Aorta (tissue), 5 donors: Measurements from ENCODE around the gene CBX6. TPM values are rescaled to one million over a fixed set of nuclear protein-coding genes. Genes with fewer than 3 reads are reported as not detected.

Experiments used
- ATAC-seq: fragments of 200-7000 bp; cut with Tn5 transposase; one replicate; pipeline ENCODE4 v1.9.1; 2022; ENCODE audit warnings: moderate library complexity; ENCODE audit not compliant: low FRiP score
- DNase-seq, 2 donors: peaks; one replicate each; pipeline ENCODE4 v3.0.0-alpha.2; 2020
- H3K27ac ChIP-seq, 2 donors: one replicate each; pipeline ENCODE4 v1.5.1; 2013; ENCODE audit warnings: low read length in 2 of 2, mild to moderate bottlenecking in 2 of 2, moderate library complexity in 2 of 2, control low read depth in 1 of 2, inconsistent platforms in 1 of 2, low read depth in 1 of 2
- H3K27me3 ChIP-seq, 2 donors: one replicate each; pipeline ENCODE4 v1.6.1; 2013; ENCODE audit warnings: control low read depth in 1 of 2, low read length in 1 of 2, mild to moderate bottlenecking in 1 of 2, moderate library complexity in 1 of 2; ENCODE audit not compliant: insufficient read depth in 2 of 2, control insufficient read depth in 1 of 2
- H3K36me3 ChIP-seq, 2 donors: one replicate each; pipeline ENCODE4 v1.6.1; 2013; ENCODE audit warnings: control low read depth in 1 of 2, low read length in 1 of 2, mild to moderate bottlenecking in 1 of 2; ENCODE audit not compliant: insufficient read depth in 2 of 2, control insufficient read depth in 1 of 2
- H3K4me1 ChIP-seq, 2 donors: one replicate each; pipeline ENCODE4 v1.6.1; 2013; ENCODE audit warnings: low read length in 2 of 2, control low read depth in 1 of 2, mild to moderate bottlenecking in 1 of 2, moderate library complexity in 1 of 2; ENCODE audit not compliant: insufficient read depth in 2 of 2, control insufficient read depth in 1 of 2
- H3K4me3 ChIP-seq, 2 donors: one replicate each; pipeline ENCODE4 v1.5.1; 2013; ENCODE audit warnings: low read length in 2 of 2, control low read depth in 1 of 2, mild to moderate bottlenecking in 1 of 2
- H3K9me3 ChIP-seq: one replicate; pipeline ENCODE4 v1.6.1; 2013; ENCODE audit warnings: mild to moderate bottlenecking, low read length; ENCODE audit not compliant: control insufficient read depth
- WGBS, 2 donors: extraction: QIAGEN DNeasy Blood & Tissue Kit; methylation state at CpG; one replicate each; pipeline ENCODE4 v1.1.7; 2013; 5-methylcytosine and 5-hydroxymethylcytosine counted together
- intact Hi-C, 2 donors: fragments of 100-400 bp; cut with DNase I; formaldehyde crosslinking; loops; one replicate each; pipeline versions ENCODE4 v1.14.2 to v1.15.0; 2022
- polyA plus RNA-seq, 2 donors: library from polyadenylated mRNA; stranded (reverse); fragments of 200-250 nt; gene quantifications; one replicate each; pipeline ENCODE4 v1.2.3, GENCODE V29; 2013
- total RNA-seq, 2 donors: library from RNA; stranded (reverse); fragmentation: NEBNext Ultra II Directional; extraction: Animal tissue kit (Norgen Biotek cat#: 25700); gene quantifications; one replicate each; pipeline ENCODE4 v1.2.1, GENCODE V29; 2021
- donor health status: healthy with polysubstance abuse.
- donor health status: Bipolar disorder and iron deficiency.
- donor health status: DM: no; HTN: no; CAD: no.
- donor health status: DM: no; HTN: no; CAD: no.
- donor health status: DM: yes; HTN: yes; CAD: no.

The CBX6 gene
- total and polyA plus RNA-seq, 4 donors: 17.5 to 104 (median 68.0) TPM

DNA sequence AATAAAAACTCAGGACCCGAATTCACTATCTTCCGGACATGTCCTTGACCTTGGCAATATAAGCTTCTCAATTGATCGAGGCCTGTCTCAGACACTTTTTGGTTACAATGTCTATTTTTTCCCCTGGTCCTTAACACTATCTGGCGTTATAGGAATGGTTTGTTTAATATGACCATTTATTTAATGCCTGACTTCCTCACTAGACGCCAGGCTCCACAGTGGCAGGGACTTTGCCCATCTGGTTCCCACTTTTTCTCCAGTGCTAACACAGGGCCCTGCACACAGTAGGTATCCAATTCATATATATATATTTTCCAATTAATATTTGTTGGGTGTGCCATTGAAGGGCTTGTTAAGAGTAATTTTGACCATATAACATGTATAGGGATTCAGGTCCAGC lies 7.9 kb upstream of the CBX6 start:
- WGBS, 2 donors: 75 to 85% methylated on average over 5 of the region's 5 CpGs
- intact Hi-C loops: loop anchor here (2.0 to 10.0 kb wide), 4 partner anchors 42 to 435 kb away; partner anchors contain the start of genes RPL3 (in 2 of the 2) and CBX7 (in 1 of the 2)
- ATAC-seq (no peak), DNase-seq (no peak)
- Histone ChIP-seq H3K9me3 (no peaks in the 10 kb centered on the region), H3K4me3 (no peak overlapping the region), H3K27me3 (no peaks in the 10 kb centered on the region), H3K4me1 (peaks cover 4 to 7% of the 10 kb centered on the region in 2 donors), H3K27ac (no peak overlapping the region), H3K36me3 (no peaks in the 10 kb centered on the region)

DNA sequence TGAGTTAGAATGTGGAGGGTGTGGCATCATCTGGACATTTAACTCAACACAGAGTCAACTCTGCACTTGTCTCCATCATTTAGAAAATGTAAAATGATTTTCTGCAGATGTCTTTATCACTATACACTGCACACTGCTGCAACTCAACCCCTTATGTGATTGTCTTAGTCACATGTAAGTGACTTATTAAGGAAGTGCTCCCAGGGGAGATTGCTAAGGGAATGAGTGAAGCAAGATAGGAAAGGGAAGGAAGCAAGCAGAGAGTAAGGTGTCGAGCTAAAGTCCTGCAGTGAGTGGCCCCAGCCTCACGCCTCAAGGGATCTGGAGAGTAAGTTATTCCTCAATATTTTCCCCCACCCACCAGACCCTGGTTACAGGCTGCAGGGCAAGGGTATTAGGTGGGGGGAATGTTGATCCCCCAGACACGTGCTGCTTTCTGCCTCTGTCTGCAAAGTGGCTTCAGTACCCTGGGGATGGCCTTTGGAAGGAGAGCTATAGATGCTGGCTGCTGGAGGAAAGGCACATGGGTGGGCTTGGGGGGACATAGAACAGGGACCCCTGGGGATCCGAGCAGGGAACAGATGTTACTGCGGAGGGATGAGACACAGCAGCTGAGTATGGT lies 7.2 kb upstream of the CBX6 start:
- WGBS, 2 donors: 61 to 69% methylated on average over 5 of the region's 5 CpGs
- H3K4me1 ChIP-seq: peaks cover 4 to 7% of the 10 kb centered on the region in 2 donors
- no peaks in the 10 kb centered on the region for H3K36me3 ChIP-seq
- ATAC-seq (no peak), DNase-seq (no peak)
- intact Hi-C loops: loop anchor here (2.0 to 10.0 kb wide), 2 partner anchors 46 to 436 kb away; partner anchors contain the start of gene RPL3 (in 2 of the 2)
- no peak overlapping the region for H3K27ac ChIP-seq
- no peak overlapping the region for H3K4me3 ChIP-seq
- H3K27me3 ChIP-seq: no peaks in the 10 kb centered on the region
- H3K9me3 ChIP-seq: no peaks in the 10 kb centered on the region

DNA sequence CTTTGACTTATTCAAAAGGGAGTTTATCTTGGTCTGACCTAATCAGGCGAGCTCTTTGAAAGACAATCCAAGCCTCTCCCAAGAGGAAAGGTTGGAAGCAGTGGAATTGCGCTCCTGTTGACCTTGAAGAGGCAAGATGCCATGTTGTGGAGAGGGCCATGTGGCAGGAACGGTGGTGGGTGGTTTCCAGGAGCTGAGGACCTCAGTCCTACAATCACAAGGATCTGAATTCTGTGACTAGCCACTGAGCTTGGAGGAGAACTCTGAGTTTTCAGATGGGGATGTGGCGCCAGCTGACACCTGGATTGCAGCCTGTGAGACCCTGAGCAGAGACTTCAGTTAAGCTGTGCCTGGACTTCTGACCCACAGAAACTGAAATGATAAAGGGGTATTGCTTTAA lies 6.0 kb upstream of the CBX6 start:
- Histone ChIP-seq H3K36me3 (no peaks in the 10 kb centered on the region), H3K27ac (no peak overlapping the region), H3K27me3 (no peaks in the 10 kb centered on the region), H3K4me3 (no peak overlapping the region), H3K4me1 (peaks cover 4 to 7% of the 10 kb centered on the region in 2 donors), H3K9me3 (no peaks in the 10 kb centered on the region)
- no peak for ATAC-seq
- no peak for DNase-seq
- 91% methylated on average over 4 of the region's 4 CpGs for WGBS, 2 donors
- intact Hi-C loops: loop anchor here (2.0 to 10.0 kb wide), 2 partner anchors 47 to 437 kb away; partner anchors contain the start of gene RPL3 (in 2 of the 2)

DNA sequence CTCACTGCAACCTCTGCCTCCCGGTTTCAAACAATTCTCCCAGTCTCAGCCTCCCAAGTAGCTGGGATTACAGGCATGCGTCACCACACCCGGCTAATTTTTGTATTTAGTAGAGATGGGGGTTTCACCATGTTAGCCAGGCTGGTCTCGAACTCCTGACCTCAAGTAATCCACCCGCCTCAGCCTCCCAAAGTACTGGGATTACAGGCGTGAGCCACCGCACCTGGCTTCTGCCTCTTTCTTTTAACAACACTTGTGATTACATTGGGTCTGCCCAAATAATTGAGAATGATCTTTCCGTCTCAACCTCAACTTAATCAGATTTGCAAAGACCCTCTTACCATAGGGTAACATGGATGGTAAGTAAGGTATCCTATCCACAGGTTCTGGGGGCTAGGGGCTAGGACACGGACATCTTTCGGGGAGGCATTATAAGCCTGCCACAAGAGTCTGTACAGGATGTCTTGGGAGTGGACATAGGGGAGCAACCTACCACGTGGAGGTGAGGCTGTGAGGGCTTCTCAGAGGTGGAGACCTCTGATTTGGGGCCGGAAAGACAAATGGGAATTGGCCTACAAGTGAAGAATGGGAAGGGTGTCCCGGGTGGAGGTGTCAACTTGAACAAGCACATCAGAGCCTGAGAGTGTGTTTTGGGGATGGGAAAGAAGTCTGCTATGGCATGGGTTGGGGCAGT lies 2.7 kb upstream of the CBX6 start:
- no peak for ATAC-seq
- Histone ChIP-seq H3K27ac (no peak overlapping the region), H3K4me1 (no peaks in the 10 kb centered on the region), H3K36me3 (no peaks in the 10 kb centered on the region), H3K4me3 (no peak overlapping the region), H3K27me3 (no peaks in the 10 kb centered on the region), H3K9me3 (no peaks in the 10 kb centered on the region)
- WGBS, 2 donors: 92 to 94% methylated on average over 13 of the region's 13 CpGs
- intact Hi-C loops: loop anchor here (5.0 to 10.0 kb wide), 4 partner anchors 53 to 440 kb away; partner anchors contain the start of gene RPL3 (in 2 of the 2)
- no peak for DNase-seq

DNA sequence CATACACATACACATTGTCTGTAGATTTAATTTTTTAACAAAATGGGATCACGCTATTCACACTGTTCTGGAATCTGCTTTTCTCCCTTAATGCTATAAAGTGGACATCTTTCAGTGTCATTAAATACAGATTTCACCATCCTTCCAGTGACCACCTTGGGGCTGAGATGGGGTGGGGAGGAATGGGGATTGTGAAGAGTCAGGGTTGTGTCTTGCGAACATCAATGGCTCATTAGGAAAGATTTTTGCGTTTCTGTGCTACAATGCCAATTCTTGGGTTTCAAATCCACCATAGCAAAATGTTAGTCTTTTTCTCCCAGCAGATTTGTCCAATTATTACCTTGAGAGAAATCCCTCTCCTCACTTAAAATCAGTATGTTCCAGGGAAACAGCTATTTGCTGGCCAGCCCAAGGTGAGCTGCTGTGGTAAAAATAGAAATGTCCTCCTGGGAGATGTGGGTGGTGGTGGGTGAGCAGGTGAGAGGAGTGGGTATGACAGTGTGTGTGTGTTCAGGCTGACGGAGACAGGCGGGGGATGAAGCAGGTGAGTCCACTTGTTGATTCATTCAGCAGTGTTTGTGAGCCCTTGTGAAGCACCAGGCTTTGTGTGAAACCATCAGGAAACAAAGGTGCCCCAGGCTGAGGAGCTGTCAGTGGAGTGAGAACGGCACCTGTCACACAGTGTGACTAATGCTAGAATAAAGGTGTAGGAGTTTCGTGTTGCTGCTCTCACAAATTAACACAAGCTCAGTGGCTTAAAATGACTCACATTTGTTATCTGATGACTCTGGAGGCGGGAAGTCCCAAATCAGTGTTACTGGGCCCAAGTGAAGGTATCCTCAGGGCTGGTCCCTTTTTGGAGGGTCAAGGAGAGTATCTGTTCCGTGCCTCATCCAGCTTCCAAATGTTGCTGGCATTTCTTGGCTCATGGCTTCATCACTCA lies 1.7 kb upstream of the CBX6 start:
- Histone ChIP-seq H3K4me1 (no peaks in the 10 kb centered on the region), H3K9me3 (no peaks in the 10 kb centered on the region), H3K4me3 (peak overlapping the region in 1 of 2 donors; percentile 68), H3K27me3 (no peaks in the 10 kb centered on the region), H3K27ac (peak overlapping the region in 1 of 2 donors; percentile 22), H3K36me3 (no peaks in the 10 kb centered on the region)
- intact Hi-C loops: loop anchor here (5.0 to 10.0 kb wide), 4 partner anchors 54 to 441 kb away; partner anchors contain the start of gene RPL3 (in 2 of the 2)
- 74 to 78% methylated on average over 9 of the region's 9 CpGs for WGBS, 2 donors
- ATAC-seq: no peak
- peak in 1 of 2 donors; percentile 32 for DNase-seq

DNA sequence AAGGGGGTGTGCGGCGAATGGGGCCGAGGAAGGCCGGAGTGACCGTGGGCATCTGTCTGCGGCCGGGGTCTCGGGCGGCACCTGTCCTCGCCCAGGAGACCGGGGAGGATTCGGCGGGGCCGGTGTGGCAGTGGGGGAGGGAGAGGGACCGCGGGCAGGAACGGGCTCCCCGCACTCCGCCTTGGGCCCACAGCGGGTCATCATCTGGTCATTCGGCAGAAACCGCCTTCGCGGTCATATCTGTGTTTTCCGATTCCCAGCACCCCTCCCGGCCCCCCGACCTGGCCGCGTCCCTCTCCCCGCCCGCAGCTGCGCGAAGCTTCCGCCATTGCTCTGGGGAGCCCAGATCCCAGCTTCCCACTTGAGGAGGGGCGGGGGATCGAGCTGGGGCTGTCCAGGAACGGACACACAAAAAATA lies 824 bp upstream of the CBX6 start:
- WGBS, 2 donors: 0 to 1% methylated on average over 35 to 37 of the region's 37 CpGs
- H3K36me3 ChIP-seq: no peaks in the 10 kb centered on the region
- no peaks in the 10 kb centered on the region for H3K4me1 ChIP-seq
- DNase-seq (peak; percentile 82 to 88), ATAC-seq (peak; percentile 80)
- no peaks in the 10 kb centered on the region for H3K9me3 ChIP-seq
- intact Hi-C loops: loop anchor here (5.0 to 10.0 kb wide), 4 partner anchors 54 to 442 kb away; partner anchors contain the start of gene RPL3 (in 2 of the 2)
- H3K4me3 ChIP-seq: peak overlapping the region; percentile 68 to 90
- H3K27me3 ChIP-seq: no peaks in the 10 kb centered on the region
- H3K27ac ChIP-seq: peak overlapping the region; percentile 36 to 92

DNA sequence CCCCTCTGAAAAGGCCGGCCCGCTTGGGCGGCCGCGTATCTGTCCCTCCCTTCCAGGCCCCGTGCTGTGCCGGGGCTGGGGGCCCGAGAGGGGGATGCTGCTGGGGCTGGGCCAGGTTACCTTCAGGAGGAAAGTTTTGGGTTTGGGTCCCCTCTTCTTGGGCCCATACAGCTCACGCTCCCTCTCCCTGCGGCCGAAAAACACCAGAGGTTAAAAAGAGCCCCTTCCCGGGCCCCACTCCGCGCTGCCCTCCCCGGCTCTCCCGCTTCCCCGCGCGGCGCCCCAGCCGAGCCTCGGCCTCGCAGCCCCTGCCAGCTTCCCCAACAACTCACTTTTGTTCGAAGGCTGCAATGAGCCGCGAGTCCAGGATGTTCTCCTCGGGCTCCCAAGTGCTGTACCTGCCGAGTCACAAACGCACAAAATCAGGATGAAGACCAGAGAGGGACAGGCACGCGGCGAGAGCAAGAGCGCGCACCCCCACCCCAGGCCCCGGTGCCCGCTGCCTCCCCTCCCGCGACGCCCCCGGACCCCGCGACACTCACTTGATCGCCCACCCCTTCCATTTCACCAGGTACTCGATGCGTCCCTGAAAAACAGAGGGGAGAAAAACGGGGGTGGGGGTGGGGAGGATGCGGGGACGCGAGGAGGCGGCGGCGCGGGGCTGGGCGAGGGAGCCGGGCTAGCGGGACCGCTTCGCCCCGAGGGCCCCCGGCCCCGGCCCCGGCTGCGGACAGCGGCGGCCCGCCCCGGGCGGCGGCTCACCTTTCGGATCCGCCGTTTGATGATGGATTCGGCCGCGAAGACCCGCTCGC lies 450 bp downstream of the CBX6 start:
- Histone ChIP-seq H3K36me3 (no peaks in the 10 kb centered on the region), H3K27ac (peak overlapping the region; percentile 22 to 50)
- DNase-seq: peak in 1 of 2 donors; percentile 82

More for the DNA sequence above, 450 bp downstream of the CBX6 start:
- 0 to 1% methylated on average over 35 to 77 of the region's 77 CpGs for WGBS, 2 donors
- intact Hi-C loops: loop anchor here (2.0 to 10.0 kb wide), 6 partner anchors 55 to 443 kb away; partner anchors contain the start of gene RPL3 (in 2 of the 2)
- H3K4me3 ChIP-seq: peak overlapping the region; percentile 91 to 94
- H3K9me3 ChIP-seq: no peaks in the 10 kb centered on the region
- no peak for ATAC-seq
- no peaks in the 10 kb centered on the region for H3K4me1 ChIP-seq
- H3K27me3 ChIP-seq: no peaks in the 10 kb centered on the region
